ENCODE measurements around the gene MSI2.

Gene MSI2

GRCh38 chr17:57609125-57609877 is 353.0 kb downstream of the MSI2 start:
- no peak overlapping the region for H2BK5ac ChIP-seq (ENCODE audit: low read length)
- H3K79me1 ChIP-seq (ENCODE audit: low read depth, low read length): peaks cover 6% of the 10 kb centered on the region
- H3K9ac ChIP-seq (ENCODE audit: low read depth, low read length, poor library complexity): no peak overlapping the region
- no peaks in the 10 kb centered on the region for H3K27me3 ChIP-seq (ENCODE audit: control insufficient read depth in 3 of 3, insufficient read depth in 3 of 3, low read depth in 1 of 3, low read length in 3 of 3)
- no CpG with 5 or more reads among the region's 11 CpGs for WGBS, 2 donors (ENCODE audit: extremely low coverage in 2 of 2, insufficient read length in 2 of 2, insufficient replicate concordance in 1 of 2)
- no peak overlapping the region for H3K27ac ChIP-seq (replicated peaks; ENCODE audit: low read length)
- DNase-seq (ENCODE audit: low spot score): no peak
- H3K4me2 ChIP-seq (ENCODE audit: insufficient read depth, low read length, poor library complexity, severe bottlenecking): no peak overlapping the region
- H3K36me3 ChIP-seq (replicated peaks in 1 of 2; ENCODE audit: control insufficient read depth in 2 of 2, insufficient read depth in 2 of 2, low read length in 2 of 2): peaks cover 0 to 17% of the 10 kb centered on the region in 2 donors
- no peak overlapping the region for H2AFZ ChIP-seq (ENCODE audit: low read length)
- H2BK15ac ChIP-seq (ENCODE audit: low read length): no peak overlapping the region
- H3K4me1 ChIP-seq (ENCODE audit: control insufficient read depth in 2 of 2, insufficient read depth in 1 of 2, low read depth in 1 of 2, low read length in 2 of 2): peaks cover 12 to 32% of the 10 kb centered on the region in 2 donors
- H3K23ac ChIP-seq (ENCODE audit: low read depth, low read length, poor library complexity): no peak overlapping the region
- H3K18ac ChIP-seq (ENCODE audit: low read length): no peak overlapping the region
- H2AK5ac ChIP-seq (ENCODE audit: low read depth, low read length): no peak overlapping the region
- H2BK120ac ChIP-seq (ENCODE audit: low read depth, low read length): no peak overlapping the region
- no peak overlapping the region for H2BK12ac ChIP-seq (ENCODE audit: low read length)
- no peak overlapping the region for H4K8ac ChIP-seq (ENCODE audit: low read depth, low read length)
- H3K14ac ChIP-seq (ENCODE audit: low read length): no peak overlapping the region
- no peaks in the 10 kb centered on the region for H3K9me3 ChIP-seq (replicated peaks in 1 of 2; ENCODE audit: control insufficient read depth in 2 of 2, insufficient read depth in 1 of 2, low read depth in 1 of 2, low read length in 2 of 2)
- H3K4me3 ChIP-seq (ENCODE audit: low read length in 2 of 2): no peak overlapping the region
- H4K91ac ChIP-seq (ENCODE audit: low read depth, low read length, poor library complexity): no peak overlapping the region
- no peak overlapping the region for H3K4ac ChIP-seq (ENCODE audit: low read length)

DNA sequence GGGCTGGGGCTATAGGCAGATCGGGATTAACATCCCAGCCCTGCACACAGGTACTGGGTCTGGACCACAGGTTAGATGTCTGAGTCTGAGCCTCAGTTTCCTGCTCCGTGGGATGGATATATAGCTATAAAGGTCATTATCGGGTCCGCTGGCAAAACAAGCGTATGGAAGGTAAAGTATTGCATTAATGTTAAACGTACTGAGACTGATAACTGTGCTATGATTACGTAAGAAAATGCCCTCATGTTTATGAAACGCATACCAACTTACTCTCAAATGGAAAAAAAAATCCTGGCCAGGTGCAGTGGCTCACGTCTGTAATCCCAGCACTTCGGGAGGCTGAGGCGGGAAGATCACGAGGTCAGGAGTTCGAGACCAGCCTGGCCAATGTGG is 353.6 kb downstream of the MSI2 start:
- Histone ChIP-seq H2BK15ac (ENCODE audit: low read length) (no peak overlapping the region), H3K27ac (replicated peaks; ENCODE audit: low read length) (no peak overlapping the region), H3K18ac (ENCODE audit: low read length) (no peak overlapping the region), H2BK5ac (ENCODE audit: low read length) (no peak overlapping the region), H2BK120ac (ENCODE audit: low read depth, low read length) (no peak overlapping the region), H2BK12ac (ENCODE audit: low read length) (no peak overlapping the region), H2AFZ (ENCODE audit: low read length) (no peak overlapping the region), H4K8ac (ENCODE audit: low read depth, low read length) (no peak overlapping the region), H3K9me3 (replicated peaks in 1 of 2; ENCODE audit: control insufficient read depth in 2 of 2, insufficient read depth in 1 of 2, low read depth in 1 of 2, low read length in 2 of 2) (no peaks in the 10 kb centered on the region), H2AK5ac (ENCODE audit: low read depth, low read length) (no peak overlapping the region), H3K79me1 (ENCODE audit: low read depth, low read length) (peaks cover 6% of the 10 kb centered on the region), H3K36me3 (replicated peaks in 1 of 2; ENCODE audit: control insufficient read depth in 2 of 2, insufficient read depth in 2 of 2, low read length in 2 of 2) (peaks cover 0 to 17% of the 10 kb centered on the region in 2 donors), H3K14ac (ENCODE audit: low read length) (no peak overlapping the region), H3K4me3 (ENCODE audit: low read length in 2 of 2) (no peak overlapping the region), H3K4me2 (ENCODE audit: insufficient read depth, low read length, poor library complexity, severe bottlenecking) (no peak overlapping the region), H4K91ac (ENCODE audit: low read depth, low read length, poor library complexity) (no peak overlapping the region), H3K4me1 (ENCODE audit: control insufficient read depth in 2 of 2, insufficient read depth in 1 of 2, low read depth in 1 of 2, low read length in 2 of 2) (peaks cover 8 to 27% of the 10 kb centered on the region in 2 donors), H3K27me3 (ENCODE audit: control insufficient read depth in 3 of 3, insufficient read depth in 3 of 3, low read depth in 1 of 3, low read length in 3 of 3) (no peaks in the 10 kb centered on the region), H3K4ac (ENCODE audit: low read length) (no peak overlapping the region), H3K9ac (ENCODE audit: low read depth, low read length, poor library complexity) (no peak overlapping the region), H3K23ac (ENCODE audit: low read depth, low read length, poor library complexity) (no peak overlapping the region)
- no peak for DNase-seq (ENCODE audit: low spot score)
- WGBS, 2 donors (ENCODE audit: extremely low coverage in 2 of 2, insufficient read length in 2 of 2, insufficient replicate concordance in 1 of 2): no CpG with 5 or more reads among the region's 13 CpGs

DNA sequence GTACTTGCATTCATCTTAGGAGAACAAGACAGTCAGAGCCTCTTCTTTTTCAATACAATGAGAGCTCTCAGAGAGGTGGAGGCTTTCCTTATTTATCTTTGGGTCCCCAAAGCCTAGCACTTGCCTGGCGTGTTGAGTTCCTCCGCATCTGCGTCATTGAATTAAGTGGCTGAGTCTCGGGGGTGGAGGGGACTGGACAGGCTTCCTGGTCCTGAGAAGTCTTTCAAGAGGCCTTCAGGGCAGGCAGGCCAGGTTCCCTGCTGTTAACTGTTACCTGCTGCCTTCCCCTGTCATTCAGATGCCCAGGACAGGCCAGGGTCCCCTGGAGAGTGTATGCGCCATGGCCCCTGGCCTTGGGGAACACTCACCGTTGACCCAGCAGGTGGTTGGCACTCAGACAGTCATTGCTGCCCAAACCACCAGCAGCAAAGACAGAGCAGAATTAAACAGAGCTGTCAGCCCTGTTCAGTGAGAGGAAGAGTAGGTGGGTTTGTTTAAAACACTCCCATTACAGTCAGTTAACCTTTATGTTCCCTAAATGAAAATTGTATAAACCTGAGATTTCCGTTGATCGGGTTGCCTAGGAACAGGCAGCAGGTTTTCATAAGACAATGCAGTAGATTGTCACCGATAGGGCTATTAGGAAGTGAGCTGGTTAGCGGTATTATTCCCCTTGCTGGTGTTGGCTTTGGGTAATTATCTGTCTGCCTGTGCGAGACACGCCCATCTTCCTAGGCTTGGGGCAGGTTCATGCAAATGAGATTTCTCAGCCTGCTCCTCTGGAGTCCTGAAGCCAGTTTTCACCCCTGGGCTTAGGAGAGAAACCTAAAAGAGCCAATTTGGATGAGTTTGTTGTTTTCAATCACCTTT is 356.1 kb downstream of the MSI2 start:
- no peak overlapping the region for H3K27ac ChIP-seq (replicated peaks; ENCODE audit: low read length)
- DNase-seq (ENCODE audit: low spot score): peak; percentile 23

GRCh38 chr17:57614742-57615141 is 358.4 kb downstream of the MSI2 start:
- H3K18ac ChIP-seq (ENCODE audit: low read length): no peak overlapping the region
- no peak overlapping the region for H2BK15ac ChIP-seq (ENCODE audit: low read length)
- WGBS, 2 donors (ENCODE audit: extremely low coverage in 2 of 2, insufficient read length in 2 of 2, insufficient replicate concordance in 1 of 2): no CpG with 5 or more reads among the region's 3 CpGs
- no peak overlapping the region for H3K4me3 ChIP-seq (ENCODE audit: low read length in 2 of 2)
- no peak overlapping the region for H4K91ac ChIP-seq (ENCODE audit: low read depth, low read length, poor library complexity)
- DNase-seq (ENCODE audit: low spot score): no peak
- H3K27ac ChIP-seq (replicated peaks; ENCODE audit: low read length): no peak overlapping the region
- H2BK12ac ChIP-seq (ENCODE audit: low read length): no peak overlapping the region
- H2BK120ac ChIP-seq (ENCODE audit: low read depth, low read length): no peak overlapping the region
- no peak overlapping the region for H3K14ac ChIP-seq (ENCODE audit: low read length)
- no peak overlapping the region for H3K9ac ChIP-seq (ENCODE audit: low read depth, low read length, poor library complexity)
- H3K27me3 ChIP-seq (ENCODE audit: control insufficient read depth in 3 of 3, insufficient read depth in 3 of 3, low read depth in 1 of 3, low read length in 3 of 3): no peaks in the 10 kb centered on the region
- no peaks in the 10 kb centered on the region for H3K79me1 ChIP-seq (ENCODE audit: low read depth, low read length)
- no peak overlapping the region for H2BK5ac ChIP-seq (ENCODE audit: low read length)
- H3K4ac ChIP-seq (ENCODE audit: low read length): no peak overlapping the region
- H3K36me3 ChIP-seq (replicated peaks in 1 of 2; ENCODE audit: control insufficient read depth in 2 of 2, insufficient read depth in 2 of 2, low read length in 2 of 2): peaks cover 7 to 43% of the 10 kb centered on the region in 2 donors
- H2AK5ac ChIP-seq (ENCODE audit: low read depth, low read length): no peak overlapping the region
- H3K4me1 ChIP-seq (ENCODE audit: control insufficient read depth in 2 of 2, insufficient read depth in 1 of 2, low read depth in 1 of 2, low read length in 2 of 2): peaks cover 3 to 8% of the 10 kb centered on the region in 2 donors
- H3K4me2 ChIP-seq (ENCODE audit: insufficient read depth, low read length, poor library complexity, severe bottlenecking): no peak overlapping the region
- no peak overlapping the region for H4K8ac ChIP-seq (ENCODE audit: low read depth, low read length)
- no peak overlapping the region for H3K23ac ChIP-seq (ENCODE audit: low read depth, low read length, poor library complexity)
- H3K9me3 ChIP-seq (replicated peaks in 1 of 2; ENCODE audit: control insufficient read depth in 2 of 2, insufficient read depth in 1 of 2, low read depth in 1 of 2, low read length in 2 of 2): peaks cover 0 to 21% of the 10 kb centered on the region in 2 donors
- H2AFZ ChIP-seq (ENCODE audit: low read length): no peak overlapping the region

More for the DNA sequence above, 356.1 kb downstream of the MSI2 start:
- peaks cover 2% of the 10 kb centered on the region for H3K79me1 ChIP-seq (ENCODE audit: low read depth, low read length)
- H2AK5ac ChIP-seq (ENCODE audit: low read depth, low read length): no peak overlapping the region
- no peak overlapping the region for H3K4me2 ChIP-seq (ENCODE audit: insufficient read depth, low read length, poor library complexity, severe bottlenecking)
- no peak overlapping the region for H2BK5ac ChIP-seq (ENCODE audit: low read length)
- H3K36me3 ChIP-seq (replicated peaks in 1 of 2; ENCODE audit: control insufficient read depth in 2 of 2, insufficient read depth in 2 of 2, low read length in 2 of 2): peaks cover 3 to 29% of the 10 kb centered on the region in 2 donors
- no peak overlapping the region for H3K9ac ChIP-seq (ENCODE audit: low read depth, low read length, poor library complexity)
- H2BK12ac ChIP-seq (ENCODE audit: low read length): no peak overlapping the region
- H2AFZ ChIP-seq (ENCODE audit: low read length): no peak overlapping the region
- no peak overlapping the region for H3K4me3 ChIP-seq (ENCODE audit: low read length in 2 of 2)
- H3K27me3 ChIP-seq (ENCODE audit: control insufficient read depth in 3 of 3, insufficient read depth in 3 of 3, low read depth in 1 of 3, low read length in 3 of 3): no peaks in the 10 kb centered on the region
- no peak overlapping the region for H4K8ac ChIP-seq (ENCODE audit: low read depth, low read length)
- WGBS, 2 donors (ENCODE audit: extremely low coverage in 2 of 2, insufficient read length in 2 of 2, insufficient replicate concordance in 1 of 2): no CpG with 5 or more reads among the region's 12 CpGs
- H2BK15ac ChIP-seq (ENCODE audit: low read length): no peak overlapping the region
- H4K91ac ChIP-seq (ENCODE audit: low read depth, low read length, poor library complexity): no peak overlapping the region
- no peak overlapping the region for H3K23ac ChIP-seq (ENCODE audit: low read depth, low read length, poor library complexity)
- H3K18ac ChIP-seq (ENCODE audit: low read length): no peak overlapping the region
- H3K9me3 ChIP-seq (replicated peaks in 1 of 2; ENCODE audit: control insufficient read depth in 2 of 2, insufficient read depth in 1 of 2, low read depth in 1 of 2, low read length in 2 of 2): peaks cover 0 to 16% of the 10 kb centered on the region in 2 donors
- H3K4me1 ChIP-seq (ENCODE audit: control insufficient read depth in 2 of 2, insufficient read depth in 1 of 2, low read depth in 1 of 2, low read length in 2 of 2): peaks cover 3 to 16% of the 10 kb centered on the region in 2 donors
- no peak overlapping the region for H3K14ac ChIP-seq (ENCODE audit: low read length)
- no peak overlapping the region for H3K4ac ChIP-seq (ENCODE audit: low read length)
- H2BK120ac ChIP-seq (ENCODE audit: low read depth, low read length): no peak overlapping the region

Measured in neuronal stem cell (in vitro differentiated cells).